GM12878 (cell line): ENCODE measurements around the gene SYMPK. TPM values are rescaled to one million over a fixed set of nuclear protein-coding genes. Genes with fewer than 3 reads are reported as not detected.
A peak's percentile ranks its signal among the peaks of the same experiment; 100 is the strongest.

Source experiments
- BACH1 ChIP-seq: fragments of 450-650 bp; IDR thresholded peaks from 2 replicates; pipeline ENCODE4 v1.6.1; 2017; ENCODE audit warnings: mild to moderate bottlenecking, borderline replicate concordance
- BCLAF1 ChIP-seq: fragments of 450-650 bp; IDR thresholded peaks from 2 replicates; pipeline ENCODE4 v1.6.1; 2017; ENCODE audit warnings: antibody characterized with exemption, mild to moderate bottlenecking, moderate library complexity
- HSF1 ChIP-seq: fragments of 150-350 bp; IDR thresholded peaks from 2 replicates; pipeline ENCODE4 v1.6.1; 2014; ENCODE audit warnings: mild to moderate bottlenecking, low read depth, low read length
- IRF3 ChIP-seq: fragments of 450-650 bp; IDR thresholded peaks from 2 replicates; pipeline ENCODE4 v1.6.1; 2014; ENCODE audit warnings: mild to moderate bottlenecking
- KDM1A ChIP-seq: fragments of 200-600 bp; sonication (generic); IDR thresholded peaks from 2 replicates; pipeline ENCODE4 v1.6.1; 2016; ENCODE audit warnings: borderline replicate concordance
- NFXL1 ChIP-seq: fragments of 450-650 bp; IDR thresholded peaks from 2 replicates; pipeline ENCODE4 v1.6.1; 2017; ENCODE audit warnings: antibody characterized with exemption, mild to moderate bottlenecking, borderline replicate concordance
- NKRF ChIP-seq: fragments of 450-650 bp; conservative IDR thresholded peaks from 2 replicates; pipeline ENCODE4 v1.6.1; 2017; ENCODE audit warnings: mild to moderate bottlenecking, moderate library complexity
- ZBTB33 ChIP-seq: fragments of 450-650 bp; IDR thresholded peaks from 2 replicates; pipeline ENCODE4 v1.6.1; 2017; ENCODE audit warnings: mild to moderate bottlenecking
- ZBTB40 ChIP-seq: fragments of 450-650 bp; IDR thresholded peaks from 2 replicates; pipeline ENCODE4 v1.6.1; 2016; ENCODE audit warnings: mild to moderate bottlenecking, moderate library complexity, borderline replicate concordance
- polyA plus RNA-seq, 11 experiments: library from polyadenylated mRNA; depleted of rRNA in 4 of 11; unstranded in 6 of 11; stranded (reverse) in 5 of 11; fragments of >200 nt; fragmentation: Nextera tagmentation in 4 of 11; fragmentation: Illumina TruSeq in 1 of 11; extraction: Ambion mirVana in 4 of 11; extraction: Trizol in 1 of 11; gene quantifications; 1 replicate in 1 of 11; 2 replicates in 10 of 11; pipeline versions ENCODE4 v1.2.1 to v1.2.3, GENCODE V29; 2011 to 2016; ENCODE audit warnings: inconsistent platforms in 2 of 11, missing spikeins in 2 of 11, low read depth in 1 of 11
- total RNA-seq, 4 experiments: library from RNA; depleted of rRNA in 3 of 4; stranded (reverse); fragments of >200 nt in 3 of 4; fragmentation: Illumina TruSeq in 1 of 4; extraction: Trizol in 1 of 4; gene quantifications; 2 replicates each; pipeline versions ENCODE4 v1.2.1 to v1.2.3, GENCODE V29; 2013 to 2021

Gene SYMPK
- total and polyA plus RNA-seq, 10 of the 15 experiments (the other 5 are each of a cell fraction or from before 2014, with no cell fraction given), result 0.49 to 109 (median 42.5) TPM

GRCh38 chr19:45779231-45780145 is 83.5 kb downstream of the SYMPK start (continued):
- no peak for TF ChIP-seq ZBTB40
- TF ChIP-seq BCLAF1, result no peak
- TF ChIP-seq NFXL1, result no peak
- TF ChIP-seq BACH1, result 0 out of 2 replicates have a peak, but pooled peaks have one; percentile 45
- no peak for TF ChIP-seq ZBTB33
- no peak for TF ChIP-seq IRF3
- no peak for TF ChIP-seq HSF1
- no peak for TF ChIP-seq KDM1A
- 0 out of 2 replicates have a peak, but pooled peaks have one; percentile 39 for TF ChIP-seq NKRF
